Kidney (tissue), 14 donors: ENCODE results near the gene BTK. TPM values are rescaled to one million over a fixed set of nuclear protein-coding genes. Genes with fewer than 3 reads are reported as not detected.

Experiments
- DNase-seq, 5 donors: peaks; one replicate each; pipeline ENCODE4 v3.0.0-alpha.2; 2013 to 2020
- FAIRE-seq: peaks from 2 replicates; lab custom pipeline; 2012; peaks lifted over from hg19 to GRCh38; lab: Jason Lieb, UNC
- H3K27ac ChIP-seq, 2 donors: one replicate each; pipeline ENCODE4 v1.7.0; 2013; ENCODE audit warnings: low read depth in 2 of 2, low read length in 2 of 2, inconsistent platforms in 1 of 2
- H3K27me3 ChIP-seq: one replicate; pipeline ENCODE4 v1.7.1; 2013; ENCODE audit warnings: low read length, inconsistent platforms; ENCODE audit not compliant: control insufficient read depth, insufficient read depth
- H3K36me3 ChIP-seq, 3 donors: one replicate each; pipeline versions ENCODE4 v1.7.0 to v1.7.1; 2013; ENCODE audit warnings: low read length in 3 of 3, control low read depth in 1 of 3, inconsistent platforms in 1 of 3; ENCODE audit not compliant: insufficient read depth in 3 of 3, control insufficient read depth in 2 of 3
- H3K4me1 ChIP-seq, 3 donors: one replicate each; pipeline versions ENCODE4 v1.7.0 to v1.7.1; 2013; ENCODE audit warnings: low read length in 3 of 3, inconsistent platforms in 1 of 3, low read depth in 1 of 3; ENCODE audit not compliant: control insufficient read depth in 2 of 3, insufficient read depth in 2 of 3
- H3K4me3 ChIP-seq, 3 donors: one replicate each; pipeline versions ENCODE4 v1.7.0 to v1.8.1; 2013; ENCODE audit warnings: low read length in 3 of 3, control low read depth in 1 of 3, inconsistent platforms in 1 of 3
- H3K9ac ChIP-seq, 3 donors: one replicate each; pipeline versions ENCODE4 v1.7.0 to v1.7.1; 2013; ENCODE audit warnings: low read length in 3 of 3, control low read depth in 1 of 3, inconsistent platforms in 1 of 3
- H3K9me3 ChIP-seq, 3 donors: one replicate each; pipeline versions ENCODE4 v1.7.0 to v1.7.1; 2013; ENCODE audit warnings: low read length in 3 of 3, control low read depth in 1 of 3, inconsistent platforms in 1 of 3; ENCODE audit not compliant: control insufficient read depth in 2 of 3, insufficient read depth in 1 of 3
- intact Hi-C: fragments of 100-400 bp; cut with DNase I; formaldehyde crosslinking; loops from one replicate; pipeline ENCODE4 v1.11.1; 2022
- polyA plus RNA-seq: library from polyadenylated mRNA; stranded (reverse); fragments of 350-450 nt; fragmentation: Illumina TruSeq; extraction: RNeasy Lipid Tissue Mini Kit (QIAGEN cat#74804); gene quantifications from one replicate; pipeline ENCODE4 v1.2.3, GENCODE V29; 2014; ENCODE audit warnings: low read depth, low replicate concordance; ENCODE audit not compliant: insufficient read depth
- total RNA-seq: library from RNA; stranded (reverse); fragmentation: NEBNext Ultra II Directional; extraction: Animal tissue kit (Norgen Biotek cat#: 25700); gene quantifications from one replicate; pipeline ENCODE4 v1.2.1, GENCODE V29; 2021
- TF ChIP-seq, protein P1 (sequence below): IDR thresholded peaks from 3 replicates; pipeline ENCODE4 v1.5.1; 2012; ENCODE audit warnings: mild to moderate bottlenecking, moderate library complexity, borderline replicate concordance; ENCODE audit not compliant: insufficient read depth; ENCODE audit errors: extremely low read depth
- donor health status: control.
- donor health status: control.
- donor health status: control.
- donor health status: control.
- donor health status: control.
- donor health status: DM: yes; HTN: yes; CAD: no.
- donor health status: Normal renal cell carcinoma (clear cell type).

BTK gene
- total and polyA plus RNA-seq, 2 donors from 2014 or later: 0.77 to 13.9 TPM

DNA sequence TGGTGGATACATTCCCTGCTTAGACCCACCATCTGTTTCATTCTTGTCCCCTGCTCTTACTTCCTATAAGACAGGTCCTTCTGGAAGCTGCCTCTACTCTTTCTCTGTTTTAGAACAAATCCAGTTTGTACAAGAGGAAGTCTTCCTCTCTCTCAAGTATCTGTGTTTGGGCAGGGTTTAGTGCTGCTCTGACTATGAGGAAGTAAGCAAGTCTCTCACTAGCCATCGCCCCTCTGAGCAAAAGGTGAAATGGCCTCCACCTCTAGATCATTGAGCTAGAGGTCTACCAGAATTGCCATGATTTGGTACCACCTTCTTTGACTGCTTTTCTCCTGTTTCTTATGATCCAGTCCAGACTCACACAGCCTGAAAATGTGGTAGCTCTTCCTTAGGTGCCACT is 8.4 kb downstream of the BTK start:
- Histone ChIP-seq H3K27ac (no peak overlapping the region), H3K4me1 (no peaks in the 10 kb centered on the region), H3K9me3 (no peaks in the 10 kb centered on the region), H3K36me3 (no peaks in the 10 kb centered on the region), H3K4me3 (no peak overlapping the region), H3K9ac (no peak overlapping the region), H3K27me3 (no peaks in the 10 kb centered on the region)
- intact Hi-C loops: no loop called here
- TF ChIP-seq, protein P1, sequence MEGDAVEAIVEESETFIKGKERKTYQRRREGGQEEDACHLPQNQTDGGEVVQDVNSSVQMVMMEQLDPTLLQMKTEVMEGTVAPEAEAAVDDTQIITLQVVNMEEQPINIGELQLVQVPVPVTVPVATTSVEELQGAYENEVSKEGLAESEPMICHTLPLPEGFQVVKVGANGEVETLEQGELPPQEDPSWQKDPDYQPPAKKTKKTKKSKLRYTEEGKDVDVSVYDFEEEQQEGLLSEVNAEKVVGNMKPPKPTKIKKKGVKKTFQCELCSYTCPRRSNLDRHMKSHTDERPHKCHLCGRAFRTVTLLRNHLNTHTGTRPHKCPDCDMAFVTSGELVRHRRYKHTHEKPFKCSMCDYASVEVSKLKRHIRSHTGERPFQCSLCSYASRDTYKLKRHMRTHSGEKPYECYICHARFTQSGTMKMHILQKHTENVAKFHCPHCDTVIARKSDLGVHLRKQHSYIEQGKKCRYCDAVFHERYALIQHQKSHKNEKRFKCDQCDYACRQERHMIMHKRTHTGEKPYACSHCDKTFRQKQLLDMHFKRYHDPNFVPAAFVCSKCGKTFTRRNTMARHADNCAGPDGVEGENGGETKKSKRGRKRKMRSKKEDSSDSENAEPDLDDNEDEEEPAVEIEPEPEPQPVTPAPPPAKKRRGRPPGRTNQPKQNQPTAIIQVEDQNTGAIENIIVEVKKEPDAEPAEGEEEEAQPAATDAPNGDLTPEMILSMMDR: no peak
- no peak for FAIRE-seq
- DNase-seq: no peak

DNA sequence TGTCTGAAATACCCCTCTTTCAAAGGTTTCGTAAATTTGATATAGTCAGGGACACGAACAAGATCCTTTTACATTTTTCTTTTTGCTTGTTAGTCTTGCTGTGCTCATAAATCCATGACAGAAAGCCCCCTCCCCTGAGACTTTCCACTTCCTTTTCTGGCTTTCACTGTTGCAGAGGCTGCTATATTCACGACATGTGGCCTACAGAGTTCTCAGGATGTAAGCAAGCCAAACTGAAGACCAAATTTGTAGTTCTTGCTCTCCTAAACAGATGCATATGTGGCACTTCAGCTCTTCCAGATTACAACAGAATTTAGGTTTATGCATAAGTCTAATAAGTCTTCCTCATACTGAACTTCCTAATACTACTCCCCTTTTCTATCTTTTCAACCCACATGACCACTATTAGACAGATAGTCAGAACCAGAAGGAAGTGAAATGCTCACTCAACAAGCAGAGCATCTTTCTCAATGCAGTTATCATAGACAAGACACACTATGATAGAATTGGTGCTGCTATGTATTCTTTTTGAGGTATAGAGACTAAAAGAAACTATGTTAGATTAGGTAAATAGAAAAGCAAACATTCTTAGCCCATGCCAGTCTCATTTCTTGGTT is 15.0 kb downstream of the BTK start:
- FAIRE-seq: no peak
- Histone ChIP-seq H3K4me1 (no peaks in the 10 kb centered on the region), H3K27ac (no peak overlapping the region), H3K4me3 (no peak overlapping the region), H3K9ac (no peak overlapping the region), H3K36me3 (no peaks in the 10 kb centered on the region), H3K27me3 (no peaks in the 10 kb centered on the region), H3K9me3 (no peaks in the 10 kb centered on the region)
- TF ChIP-seq, protein P1: no peak
- no peak for DNase-seq
- intact Hi-C loops: no loop called here

GRCh38 chrX:101369687-101370086 is 16.3 kb downstream of the BTK start:
- no peaks in the 10 kb centered on the region for H3K9me3 ChIP-seq
- FAIRE-seq (no peak), DNase-seq (no peak)
- H3K4me1 ChIP-seq: no peaks in the 10 kb centered on the region
- H3K27ac ChIP-seq: no peak overlapping the region
- TF ChIP-seq, protein P1: no peak
- H3K36me3 ChIP-seq: no peaks in the 10 kb centered on the region
- H3K4me3 ChIP-seq: no peak overlapping the region
- H3K27me3 ChIP-seq: no peaks in the 10 kb centered on the region
- no peak overlapping the region for H3K9ac ChIP-seq
- intact Hi-C loops: no loop called here

DNA sequence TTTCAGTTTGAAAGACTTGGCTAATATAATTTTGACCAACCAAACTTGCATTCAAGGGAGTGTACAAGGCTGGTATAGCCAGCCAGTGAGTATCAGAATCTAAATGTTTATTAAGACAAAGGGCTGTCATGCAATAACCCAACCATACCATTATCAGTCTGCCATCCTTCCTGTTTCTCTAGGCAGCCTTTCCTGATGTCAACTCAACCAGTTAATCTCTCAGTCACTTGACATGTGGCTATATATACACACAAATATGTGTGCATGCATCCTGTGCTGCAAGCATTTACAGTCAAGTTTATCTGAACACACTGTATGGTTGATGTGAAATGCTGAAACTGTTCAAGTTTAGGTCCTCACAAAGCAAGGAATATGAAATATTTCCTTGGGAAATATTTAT is 17.2 kb downstream of the BTK start:
- no peaks in the 10 kb centered on the region for H3K27me3 ChIP-seq
- no peak overlapping the region for H3K27ac ChIP-seq
- no peak for FAIRE-seq
- H3K9me3 ChIP-seq: no peaks in the 10 kb centered on the region
- TF ChIP-seq, protein P1: no peak
- H3K4me3 ChIP-seq: no peak overlapping the region
- no peaks in the 10 kb centered on the region for H3K36me3 ChIP-seq
- intact Hi-C loops: no loop called here
- no peak overlapping the region for H3K9ac ChIP-seq
- no peak for DNase-seq
- no peaks in the 10 kb centered on the region for H3K4me1 ChIP-seq
